A673 (cell line): ENCODE measurements around the gene MRGPRD. TPM values are rescaled to one million over a fixed set of nuclear protein-coding genes. Genes with fewer than 3 reads are reported as not detected.

Experiments used
- BruUV-seq: library from RNA; stranded (reverse); fragments of 400-500 nt; replicated peaks from 2 replicates; lab custom pipeline; 2021; lab: Mats Ljungman, UMichigan
- CTCF ChIA-PET: fragments of 300-600 bp; sonication (Branson Sonifier 250); formaldehyde crosslinking; loops from one replicate; lab custom pipeline; 2022; ENCODE audit warnings: antibody characterized with exemption; lab: Charles Lee
- POLR2A ChIA-PET: fragments of 300-600 bp; sonication (Branson Sonifier 250); formaldehyde crosslinking; loops from one replicate; lab custom pipeline; 2022; ENCODE audit warnings: antibody characterized with exemption; ENCODE audit not compliant: low non-redundant PET; lab: Charles Lee
- DNase-seq: peaks from one replicate; pipeline ENCODE4 v3.0.0-alpha.2; 2015; ENCODE audit warnings: low spot score
- H3K27ac ChIP-seq: fragments of 200-600 bp; sonication (generic); 2 replicates; pipeline ENCODE4 v1.5.1; 2016; ENCODE audit warnings: mixed run types, low read depth, mild to moderate bottlenecking, mixed read lengths, antibody characterized with exemption, low read length; ENCODE audit not compliant: poor library complexity, severe bottlenecking
- H3K27me3 ChIP-seq: fragments of 200-600 bp; sonication (generic); replicated peaks from 2 replicates; pipeline ENCODE4 v1.6.1; 2017; ENCODE audit warnings: mixed run types, low read depth, mild to moderate bottlenecking, mixed read lengths, antibody characterized with exemption, low read length; ENCODE audit not compliant: insufficient read depth, poor library complexity
- H3K36me3 ChIP-seq: fragments of 200-600 bp; sonication (generic); 2 replicates; pipeline ENCODE4 v1.6.1; 2016; ENCODE audit warnings: mixed run types, mild to moderate bottlenecking, mixed read lengths, antibody characterized with exemption, low read length; ENCODE audit not compliant: insufficient read depth, poor library complexity, severe bottlenecking
- H3K4me1 ChIP-seq: fragments of 200-600 bp; sonication (generic); 2 replicates; pipeline ENCODE4 v1.6.1; 2017; ENCODE audit warnings: mixed run types, mild to moderate bottlenecking, mixed read lengths, antibody characterized with exemption, low read length; ENCODE audit not compliant: insufficient read depth, poor library complexity, severe bottlenecking
- H3K4me3 ChIP-seq: fragments of 200-600 bp; sonication (generic); 2 replicates; pipeline ENCODE4 v1.5.1; 2016; ENCODE audit warnings: low read depth, mixed run types, mild to moderate bottlenecking, mixed read lengths, low read length; ENCODE audit not compliant: poor library complexity, severe bottlenecking
- H3K9me3 ChIP-seq: fragments of 200-600 bp; sonication (generic); 2 replicates; pipeline ENCODE4 v1.6.1; 2016; ENCODE audit warnings: mixed run types, low read depth, mild to moderate bottlenecking, mixed read lengths, antibody characterized with exemption, low read length; ENCODE audit not compliant: poor library complexity, severe bottlenecking
- CTCF ChIP-seq: fragments of 300-800, 200-600 bp; sonication (generic); conservative IDR thresholded peaks from 2 replicates; pipeline ENCODE4 v1.5.1; 2017; ENCODE audit warnings: low read depth, mild to moderate bottlenecking, antibody characterized with exemption, low read length, moderate library complexity, mixed read lengths
- EZH2 ChIP-seq: fragments of 200-600 bp; sonication (generic); IDR thresholded peaks from 2 replicates; pipeline ENCODE4 v1.6.1; 2017; ENCODE audit warnings: borderline replicate concordance, low read depth, mild to moderate bottlenecking, mixed read lengths, antibody characterized with exemption, low read length; ENCODE audit not compliant: poor library complexity, severe bottlenecking
- intact Hi-C: fragments of 100-400 bp; cut with micrococcal nuclease; formaldehyde crosslinking; loops from one replicate; pipeline ENCODE4 v1.10.0; 2022; ENCODE audit not compliant: unreplicated experiment
- total RNA-seq: library from RNA; stranded (reverse); gene quantifications from 2 replicates; pipeline ENCODE4 v1.2.3, GENCODE V29; 2021

MRGPRD gene
- total RNA-seq, 1 experiment from 2014 or later = not detected

- DNase-seq = no peak
- ChIA-PET CTCF (interaction anchor here (0.5 kb wide), 1 partner anchor 151 kb away, joined by 3 read pairs; no protein-coding TSS in a partner anchor), POLR2A (interaction anchor here (0.7 kb wide), 1 partner anchor 18 kb away, joined by 3 read pairs; no protein-coding TSS in a partner anchor)
- TF ChIP-seq CTCF (no peak), EZH2 (no peak)
- H3K4me1 ChIP-seq = peaks cover 38% of the 10 kb centered on the region
- BruUV-seq = no TSS peak
- H3K27me3 ChIP-seq = no peaks in the 10 kb centered on the region
- H3K9me3 ChIP-seq = no peaks in the 10 kb centered on the region
- no peak overlapping the region for H3K4me3 ChIP-seq
- H3K36me3 ChIP-seq = no peaks in the 10 kb centered on the region
- intact Hi-C loops = no loop called here
- H3K27ac ChIP-seq = no peak overlapping the region
Measured at GRCh38 chr11:69014898-69015549, 34.2 kb upstream of the MRGPRD start.

GRCh38 chr11:69014084-69014851 is 33.5 kb upstream of the MRGPRD start:
- Histone ChIP-seq H3K27ac (no peak overlapping the region), H3K36me3 (no peaks in the 10 kb centered on the region), H3K4me1 (peaks cover 38% of the 10 kb centered on the region), H3K27me3 (no peaks in the 10 kb centered on the region), H3K4me3 (peak overlapping the region; percentile 36), H3K9me3 (no peaks in the 10 kb centered on the region)
- intact Hi-C loops = no loop called here
- no peak for TF ChIP-seq EZH2
- TF ChIP-seq CTCF = no peak
- BruUV-seq = no TSS peak
- DNase-seq = no peak
- POLR2A ChIA-PET = interaction anchor here (0.7 kb wide), 2 partner anchors 18 to 727 kb away, joined by 3 to 6 read pairs; no protein-coding TSS in a partner anchor
- CTCF ChIA-PET = interaction anchor here (0.5 kb wide), 1 partner anchor 152 kb away, joined by 3 read pairs; no protein-coding TSS in a partner anchor

GRCh38 chr11:69013009-69013951 is 32.5 kb upstream of the MRGPRD start, which contains the start of gene MRGPRF:
Gene MRGPRF (minus strand): TSS chr11:69013246. CDS start chr11:69009901, 3,345 bp downstream.
- CTCF ChIA-PET = interaction anchor here (0.6 to 1.0 kb wide), 3 partner anchors 31 to 57 kb away, joined by 5 to 7 read pairs (median 5); no protein-coding TSS in a partner anchor
- H3K4me3 ChIP-seq = peak within 1 kb of the TSS; percentile 36
- peaks cover 38% of the 10 kb centered on the region for H3K4me1 ChIP-seq
- POLR2A ChIA-PET = interaction anchor here (0.7 kb wide), 1 partner anchor 726 kb away, joined by 6 read pairs; no protein-coding TSS in a partner anchor
- intact Hi-C loops = no loop called here
- H3K27me3 ChIP-seq = no peaks in the 10 kb centered on the region
- peak; percentile 88 for DNase-seq
- TF ChIP-seq CTCF (peak; percentile 59), EZH2 (no peak)
- H3K27ac ChIP-seq = no peak within 1 kb of the TSS
- no TSS peak for BruUV-seq
- no peaks in the 10 kb centered on the region for H3K36me3 ChIP-seq
- no peaks in the 10 kb centered on the region for H3K9me3 ChIP-seq
